GM23338 (cell line): ENCODE results near the gene PALLD. TPM values are rescaled to one million over a fixed set of nuclear protein-coding genes. Genes with fewer than 3 reads are reported as not detected.

Source experiments
- ATAC-seq: fragments of 200-7000 bp; cut with Tn5 transposase; 3 replicates; pipeline ENCODE4 v1.9.1; 2020
- DNase-seq: peaks from one replicate; pipeline ENCODE4 v3.0.0-alpha.2; 2015; ENCODE audit warnings: low spot score
- H2AFZ ChIP-seq: fragments of 200-600 bp; sonication (generic); 2 replicates; pipeline ENCODE4 v1.8.0; 2016; ENCODE audit warnings: antibody characterized with exemption, mild to moderate bottlenecking, moderate library complexity
- H3F3A ChIP-seq: fragments of 200-600 bp; sonication (generic); replicated peaks from 2 replicates; pipeline ENCODE4 v1.8.0; 2017; ENCODE audit warnings: antibody characterized with exemption, mixed run types, low read depth
- H3K27ac ChIP-seq: fragments of 200-600 bp; sonication (generic); 2 replicates; pipeline ENCODE4 v1.6.1; 2016; ENCODE audit warnings: low read depth
- H3K27me3 ChIP-seq: fragments of 200-600 bp; sonication (generic); 2 replicates; pipeline ENCODE4 v1.8.0; 2016; ENCODE audit warnings: mild to moderate bottlenecking, mixed run types, moderate library complexity; ENCODE audit not compliant: insufficient read depth
- H3K36me3 ChIP-seq: fragments of 200-600 bp; sonication (generic); 2 replicates; pipeline ENCODE4 v1.8.0; 2016; ENCODE audit warnings: mild to moderate bottlenecking; ENCODE audit not compliant: insufficient read depth
- H3K4me1 ChIP-seq: fragments of 200-600 bp; sonication (generic); 2 replicates; pipeline ENCODE4 v1.8.0; 2016; ENCODE audit warnings: mild to moderate bottlenecking, moderate library complexity; ENCODE audit not compliant: insufficient read depth
- H3K4me2 ChIP-seq: fragments of 200-600 bp; sonication (generic); 2 replicates; pipeline ENCODE4 v1.7.1; 2017; ENCODE audit warnings: mixed run types
- H3K4me3 ChIP-seq: fragments of 200-600 bp; sonication (generic); 2 replicates; pipeline ENCODE4 v1.6.1; 2016; ENCODE audit warnings: mixed run types
- H3K79me2 ChIP-seq: fragments of 200-600 bp; sonication (generic); replicated peaks from 2 replicates; pipeline ENCODE4 v1.8.0; 2017; ENCODE audit warnings: mild to moderate bottlenecking; ENCODE audit not compliant: insufficient read depth
- H3K9me2 ChIP-seq: fragments of 200-600 bp; sonication (generic); 2 replicates; pipeline ENCODE4 v1.8.0; 2017; ENCODE audit not compliant: insufficient read depth
- H4K20me1 ChIP-seq: fragments of 200-600 bp; sonication (generic); replicated peaks from 2 replicates; pipeline ENCODE4 v1.8.0; 2017; ENCODE audit warnings: mild to moderate bottlenecking; ENCODE audit not compliant: insufficient read depth
- H3K27ac Mint-ChIP-seq: 2 replicates; pipeline ENCODE4 v1.8.0; 2020; ENCODE audit warnings: inconsistent platforms, mild to moderate bottlenecking, moderate library complexity, mixed read lengths
- H3K27me3 Mint-ChIP-seq: 3 replicates; pipeline ENCODE4 v1.8.0; 2022; ENCODE audit warnings: low read depth, mild to moderate bottlenecking, moderate library complexity, mixed read lengths, inconsistent platforms; ENCODE audit not compliant: insufficient read depth, poor library complexity
- H3K36me3 Mint-ChIP-seq: 3 replicates; pipeline ENCODE4 v1.8.0; 2021; ENCODE audit warnings: low read depth, mild to moderate bottlenecking, inconsistent platforms, moderate library complexity, mixed read lengths
- H3K4me1 Mint-ChIP-seq: 3 replicates; pipeline ENCODE4 v1.8.0; 2020; ENCODE audit warnings: mild to moderate bottlenecking, inconsistent platforms, mixed read lengths
- H3K4me3 Mint-ChIP-seq: 3 replicates; pipeline ENCODE4 v1.8.0; 2021; ENCODE audit warnings: moderate library complexity, mild to moderate bottlenecking, inconsistent platforms, mixed read lengths
- H3K9me3 Mint-ChIP-seq: 3 replicates; pipeline ENCODE4 v1.8.0; 2020; ENCODE audit warnings: moderate library complexity, mild to moderate bottlenecking, inconsistent platforms, mixed read lengths
- CREB1 ChIP-seq: fragments of 250-450 bp; sonication (Bioruptor Pico); IDR thresholded peaks from 2 replicates; pipeline ENCODE4 v1.5.0; 2020; ENCODE audit warnings: low read depth, mild to moderate bottlenecking, moderate library complexity
- EZH2 ChIP-seq: fragments of 200-600 bp; sonication (generic); IDR thresholded peaks from one replicate; pipeline ENCODE4 v1.8.0; 2017; ENCODE audit warnings: antibody characterized with exemption, mild to moderate bottlenecking, low read depth; ENCODE audit not compliant: unreplicated experiment
- EZH2phosphoT487 ChIP-seq: fragments of 200-600 bp; sonication (generic); IDR thresholded peaks from one replicate; pipeline ENCODE4 v1.8.1; 2018; ENCODE audit warnings: antibody characterized with exemption; ENCODE audit not compliant: unreplicated experiment
- JUNB ChIP-seq: IDR thresholded peaks from one replicate; pipeline ENCODE4 v1.6.1; 2016; ENCODE audit warnings: antibody characterized with exemption; ENCODE audit not compliant: unreplicated experiment
- NANOG ChIP-seq: IDR thresholded peaks from 2 replicates; pipeline ENCODE4 v1.6.1; 2016; ENCODE audit warnings: antibody characterized with exemption, borderline replicate concordance
- POLR2AphosphoS5 ChIP-seq: IDR thresholded peaks from 2 replicates; pipeline ENCODE4 v1.6.1; 2016; ENCODE audit warnings: antibody characterized with exemption, low read depth
- STAT1 ChIP-seq: IDR thresholded peaks from one replicate; pipeline ENCODE4 v1.6.1; 2016; ENCODE audit warnings: antibody characterized with exemption; ENCODE audit not compliant: unreplicated experiment
- ZNF114 ChIP-seq: fragments of 250-450 bp; sonication (Bioruptor Pico); IDR thresholded peaks from 2 replicates; pipeline ENCODE4 v1.5.0; 2020; ENCODE audit warnings: mild to moderate bottlenecking, moderate library complexity
- ZNF331 ChIP-seq: fragments of 250-450 bp; sonication (Bioruptor Pico); IDR thresholded peaks from 2 replicates; pipeline ENCODE4 v1.5.0; 2020; ENCODE audit warnings: low read depth, mild to moderate bottlenecking, moderate library complexity
- polyA plus RNA-seq: library from polyadenylated mRNA; unstranded; fragments of >200 nt; fragmentation: Nextera tagmentation; extraction: Ambion mirVana; gene quantifications from 2 replicates; pipeline ENCODE4 v1.2.1, GENCODE V29; 2016
- total RNA-seq: library from RNA; depleted of rRNA; stranded (reverse); fragments of >200 nt; shearing (Covaris generic); gene quantifications from 2 replicates; pipeline ENCODE4 v1.2.3, GENCODE V29; 2014
- TF ChIP-seq, protein P1 (sequence below): fragments of 250-450 bp; sonication (Bioruptor Pico); IDR thresholded peaks from 2 replicates; pipeline ENCODE4 v1.5.0; 2020; ENCODE audit warnings: mild to moderate bottlenecking, moderate library complexity
- TF ChIP-seq, protein P2 (sequence below), 2 experiments: fragments of 200-600 bp in 1 of 2; sonication (generic) in 1 of 2; conservative IDR thresholded peaks; 2 replicates each; pipeline versions ENCODE4 v1.5.1 to v1.6.1; 2016 to 2017; ENCODE audit warnings: antibody characterized with exemption in 2 of 2, low read depth in 2 of 2, mild to moderate bottlenecking in 2 of 2, moderate library complexity in 1 of 2
- TF ChIP-seq, protein P3 (sequence below): IDR thresholded peaks from 2 replicates; pipeline ENCODE4 v1.6.1; 2016; ENCODE audit warnings: antibody characterized with exemption
- TF ChIP-seq, protein P4 (sequence below): IDR thresholded peaks from one replicate; pipeline ENCODE4 v1.6.1; 2018; ENCODE audit warnings: antibody characterized with exemption; ENCODE audit not compliant: unreplicated experiment

PALLD gene
- total and polyA plus RNA-seq, 2 experiments from 2014 or later: 13.1 to 30.2 TPM

DNA sequence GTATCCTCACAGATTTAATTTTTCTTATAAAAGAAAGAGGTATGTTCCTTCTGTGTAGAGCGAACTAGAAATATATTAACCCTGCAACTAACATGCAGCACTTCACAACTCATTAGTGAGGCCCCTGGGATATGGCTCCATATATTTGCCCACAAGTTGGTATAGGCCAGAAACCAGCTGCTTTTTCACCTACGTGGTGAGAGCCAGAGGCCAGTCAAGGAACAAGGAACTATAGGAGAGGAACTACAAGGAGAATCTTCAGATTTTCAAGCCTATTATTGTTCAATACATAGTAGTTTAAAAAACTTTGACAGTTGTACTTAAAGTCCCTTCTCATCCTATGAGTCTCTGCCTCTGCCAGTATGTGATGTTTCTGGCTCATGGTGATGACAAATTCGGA is 307.3 kb downstream of the PALLD start:
- TF ChIP-seq JUNB (no peak), POLR2AphosphoS5 (no peak), ZNF114 (CRISPR knock-in tag) (no peak), ZNF331 (CRISPR knock-in tag) (no peak), NANOG (no peak), EZH2 (no peak), EZH2phosphoT487 (no peak), STAT1 (no peak), CREB1 (CRISPR knock-in tag) (no peak)
- TF ChIP-seq, protein P1, sequence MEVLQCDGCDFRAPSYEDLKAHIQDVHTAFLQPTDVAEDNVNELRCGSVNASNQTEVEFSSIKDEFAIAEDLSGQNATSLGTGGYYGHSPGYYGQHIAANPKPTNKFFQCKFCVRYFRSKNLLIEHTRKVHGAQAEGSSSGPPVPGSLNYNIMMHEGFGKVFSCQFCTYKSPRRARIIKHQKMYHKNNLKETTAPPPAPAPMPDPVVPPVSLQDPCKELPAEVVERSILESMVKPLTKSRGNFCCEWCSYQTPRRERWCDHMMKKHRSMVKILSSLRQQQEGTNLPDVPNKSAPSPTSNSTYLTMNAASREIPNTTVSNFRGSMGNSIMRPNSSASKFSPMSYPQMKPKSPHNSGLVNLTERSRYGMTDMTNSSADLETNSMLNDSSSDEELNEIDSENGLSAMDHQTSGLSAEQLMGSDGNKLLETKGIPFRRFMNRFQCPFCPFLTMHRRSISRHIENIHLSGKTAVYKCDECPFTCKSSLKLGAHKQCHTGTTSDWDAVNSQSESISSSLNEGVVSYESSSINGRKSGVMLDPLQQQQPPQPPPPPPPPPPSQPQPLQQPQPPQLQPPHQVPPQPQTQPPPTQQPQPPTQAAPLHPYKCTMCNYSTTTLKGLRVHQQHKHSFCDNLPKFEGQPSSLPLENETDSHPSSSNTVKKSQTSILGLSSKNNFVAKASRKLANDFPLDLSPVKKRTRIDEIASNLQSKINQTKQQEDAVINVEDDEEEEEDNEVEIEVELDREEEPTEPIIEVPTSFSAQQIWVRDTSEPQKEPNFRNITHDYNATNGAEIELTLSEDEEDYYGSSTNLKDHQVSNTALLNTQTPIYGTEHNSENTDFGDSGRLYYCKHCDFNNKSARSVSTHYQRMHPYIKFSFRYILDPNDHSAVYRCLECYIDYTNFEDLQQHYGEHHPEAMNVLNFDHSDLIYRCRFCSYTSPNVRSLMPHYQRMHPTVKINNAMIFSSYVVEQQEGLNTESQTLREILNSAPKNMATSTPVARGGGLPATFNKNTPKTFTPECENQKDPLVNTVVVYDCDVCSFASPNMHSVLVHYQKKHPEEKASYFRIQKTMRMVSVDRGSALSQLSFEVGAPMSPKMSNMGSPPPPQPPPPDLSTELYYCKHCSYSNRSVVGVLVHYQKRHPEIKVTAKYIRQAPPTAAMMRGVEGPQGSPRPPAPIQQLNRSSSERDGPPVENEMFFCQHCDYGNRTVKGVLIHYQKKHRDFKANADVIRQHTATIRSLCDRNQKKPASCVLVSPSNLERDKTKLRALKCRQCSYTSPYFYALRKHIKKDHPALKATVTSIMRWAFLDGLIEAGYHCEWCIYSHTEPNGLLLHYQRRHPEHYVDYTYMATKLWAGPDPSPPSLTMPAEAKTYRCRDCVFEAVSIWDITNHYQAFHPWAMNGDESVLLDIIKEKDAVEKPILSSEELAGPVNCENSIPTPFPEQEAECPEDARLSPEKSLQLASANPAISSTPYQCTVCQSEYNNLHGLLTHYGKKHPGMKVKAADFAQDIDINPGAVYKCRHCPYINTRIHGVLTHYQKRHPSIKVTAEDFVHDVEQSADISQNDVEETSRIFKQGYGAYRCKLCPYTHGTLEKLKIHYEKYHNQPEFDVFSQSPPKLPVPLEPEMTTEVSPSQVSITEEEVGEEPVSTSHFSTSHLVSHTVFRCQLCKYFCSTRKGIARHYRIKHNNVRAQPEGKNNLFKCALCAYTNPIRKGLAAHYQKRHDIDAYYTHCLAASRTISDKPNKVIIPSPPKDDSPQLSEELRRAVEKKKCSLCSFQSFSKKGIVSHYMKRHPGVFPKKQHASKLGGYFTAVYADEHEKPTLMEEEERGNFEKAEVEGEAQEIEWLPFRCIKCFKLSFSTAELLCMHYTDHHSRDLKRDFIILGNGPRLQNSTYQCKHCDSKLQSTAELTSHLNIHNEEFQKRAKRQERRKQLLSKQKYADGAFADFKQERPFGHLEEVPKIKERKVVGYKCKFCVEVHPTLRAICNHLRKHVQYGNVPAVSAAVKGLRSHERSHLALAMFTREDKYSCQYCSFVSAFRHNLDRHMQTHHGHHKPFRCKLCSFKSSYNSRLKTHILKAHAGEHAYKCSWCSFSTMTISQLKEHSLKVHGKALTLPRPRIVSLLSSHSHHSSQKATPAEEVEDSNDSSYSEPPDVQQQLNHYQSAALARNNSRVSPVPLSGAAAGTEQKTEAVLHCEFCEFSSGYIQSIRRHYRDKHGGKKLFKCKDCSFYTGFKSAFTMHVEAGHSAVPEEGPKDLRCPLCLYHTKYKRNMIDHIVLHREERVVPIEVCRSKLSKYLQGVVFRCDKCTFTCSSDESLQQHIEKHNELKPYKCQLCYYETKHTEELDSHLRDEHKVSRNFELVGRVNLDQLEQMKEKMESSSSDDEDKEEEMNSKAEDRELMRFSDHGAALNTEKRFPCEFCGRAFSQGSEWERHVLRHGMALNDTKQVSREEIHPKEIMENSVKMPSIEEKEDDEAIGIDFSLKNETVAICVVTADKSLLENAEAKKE (CRISPR knock-in tag): no peak
- TF ChIP-seq, protein P2, sequence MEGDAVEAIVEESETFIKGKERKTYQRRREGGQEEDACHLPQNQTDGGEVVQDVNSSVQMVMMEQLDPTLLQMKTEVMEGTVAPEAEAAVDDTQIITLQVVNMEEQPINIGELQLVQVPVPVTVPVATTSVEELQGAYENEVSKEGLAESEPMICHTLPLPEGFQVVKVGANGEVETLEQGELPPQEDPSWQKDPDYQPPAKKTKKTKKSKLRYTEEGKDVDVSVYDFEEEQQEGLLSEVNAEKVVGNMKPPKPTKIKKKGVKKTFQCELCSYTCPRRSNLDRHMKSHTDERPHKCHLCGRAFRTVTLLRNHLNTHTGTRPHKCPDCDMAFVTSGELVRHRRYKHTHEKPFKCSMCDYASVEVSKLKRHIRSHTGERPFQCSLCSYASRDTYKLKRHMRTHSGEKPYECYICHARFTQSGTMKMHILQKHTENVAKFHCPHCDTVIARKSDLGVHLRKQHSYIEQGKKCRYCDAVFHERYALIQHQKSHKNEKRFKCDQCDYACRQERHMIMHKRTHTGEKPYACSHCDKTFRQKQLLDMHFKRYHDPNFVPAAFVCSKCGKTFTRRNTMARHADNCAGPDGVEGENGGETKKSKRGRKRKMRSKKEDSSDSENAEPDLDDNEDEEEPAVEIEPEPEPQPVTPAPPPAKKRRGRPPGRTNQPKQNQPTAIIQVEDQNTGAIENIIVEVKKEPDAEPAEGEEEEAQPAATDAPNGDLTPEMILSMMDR (conservative IDR thresholded peaks at IDR 0.05; ENCODE audit: low read depth in 2 of 2): no peak
- TF ChIP-seq, protein P3, sequence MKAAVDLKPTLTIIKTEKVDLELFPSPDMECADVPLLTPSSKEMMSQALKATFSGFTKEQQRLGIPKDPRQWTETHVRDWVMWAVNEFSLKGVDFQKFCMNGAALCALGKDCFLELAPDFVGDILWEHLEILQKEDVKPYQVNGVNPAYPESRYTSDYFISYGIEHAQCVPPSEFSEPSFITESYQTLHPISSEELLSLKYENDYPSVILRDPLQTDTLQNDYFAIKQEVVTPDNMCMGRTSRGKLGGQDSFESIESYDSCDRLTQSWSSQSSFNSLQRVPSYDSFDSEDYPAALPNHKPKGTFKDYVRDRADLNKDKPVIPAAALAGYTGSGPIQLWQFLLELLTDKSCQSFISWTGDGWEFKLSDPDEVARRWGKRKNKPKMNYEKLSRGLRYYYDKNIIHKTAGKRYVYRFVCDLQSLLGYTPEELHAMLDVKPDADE: no peak
- TF ChIP-seq, protein P4, sequence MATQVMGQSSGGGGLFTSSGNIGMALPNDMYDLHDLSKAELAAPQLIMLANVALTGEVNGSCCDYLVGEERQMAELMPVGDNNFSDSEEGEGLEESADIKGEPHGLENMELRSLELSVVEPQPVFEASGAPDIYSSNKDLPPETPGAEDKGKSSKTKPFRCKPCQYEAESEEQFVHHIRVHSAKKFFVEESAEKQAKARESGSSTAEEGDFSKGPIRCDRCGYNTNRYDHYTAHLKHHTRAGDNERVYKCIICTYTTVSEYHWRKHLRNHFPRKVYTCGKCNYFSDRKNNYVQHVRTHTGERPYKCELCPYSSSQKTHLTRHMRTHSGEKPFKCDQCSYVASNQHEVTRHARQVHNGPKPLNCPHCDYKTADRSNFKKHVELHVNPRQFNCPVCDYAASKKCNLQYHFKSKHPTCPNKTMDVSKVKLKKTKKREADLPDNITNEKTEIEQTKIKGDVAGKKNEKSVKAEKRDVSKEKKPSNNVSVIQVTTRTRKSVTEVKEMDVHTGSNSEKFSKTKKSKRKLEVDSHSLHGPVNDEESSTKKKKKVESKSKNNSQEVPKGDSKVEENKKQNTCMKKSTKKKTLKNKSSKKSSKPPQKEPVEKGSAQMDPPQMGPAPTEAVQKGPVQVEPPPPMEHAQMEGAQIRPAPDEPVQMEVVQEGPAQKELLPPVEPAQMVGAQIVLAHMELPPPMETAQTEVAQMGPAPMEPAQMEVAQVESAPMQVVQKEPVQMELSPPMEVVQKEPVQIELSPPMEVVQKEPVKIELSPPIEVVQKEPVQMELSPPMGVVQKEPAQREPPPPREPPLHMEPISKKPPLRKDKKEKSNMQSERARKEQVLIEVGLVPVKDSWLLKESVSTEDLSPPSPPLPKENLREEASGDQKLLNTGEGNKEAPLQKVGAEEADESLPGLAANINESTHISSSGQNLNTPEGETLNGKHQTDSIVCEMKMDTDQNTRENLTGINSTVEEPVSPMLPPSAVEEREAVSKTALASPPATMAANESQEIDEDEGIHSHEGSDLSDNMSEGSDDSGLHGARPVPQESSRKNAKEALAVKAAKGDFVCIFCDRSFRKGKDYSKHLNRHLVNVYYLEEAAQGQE: no peak
- H3K27ac Mint-ChIP-seq: peak overlapping the region; percentile 75
- Histone ChIP-seq H3F3A (no peaks in the 10 kb centered on the region), H3K4me2 (0 out of 2 replicates have a peak overlapping the region, but pooled peaks have one; percentile 8), H3K27me3 (no peaks in the 10 kb centered on the region), H2AFZ (no peak overlapping the region), H3K4me1 (peaks cover 4% of the 10 kb centered on the region; the same call in 1 of the 2 replicates), H3K79me2 (no peaks in the 10 kb centered on the region), H3K4me3 (no peak overlapping the region), H3K9me2 (no peaks in the 10 kb centered on the region; the same call in 1 of the 2 replicates), H4K20me1 (no peaks in the 10 kb centered on the region), H3K36me3 (no peaks in the 10 kb centered on the region), H3K27ac (peak overlapping the region; percentile 84)
- no peak overlapping the region for H3K4me3 Mint-ChIP-seq
- H3K9me3 Mint-ChIP-seq: no peaks in the 10 kb centered on the region
- peaks cover 5% of the 10 kb centered on the region for H3K27me3 Mint-ChIP-seq
- DNase-seq: no peak
- peak; percentile 43 for ATAC-seq
- peaks cover 21% of the 10 kb centered on the region for H3K4me1 Mint-ChIP-seq
- H3K36me3 Mint-ChIP-seq: no peaks in the 10 kb centered on the region
